ENCODE results near the gene CDK6.

CDK6 gene

DNA sequence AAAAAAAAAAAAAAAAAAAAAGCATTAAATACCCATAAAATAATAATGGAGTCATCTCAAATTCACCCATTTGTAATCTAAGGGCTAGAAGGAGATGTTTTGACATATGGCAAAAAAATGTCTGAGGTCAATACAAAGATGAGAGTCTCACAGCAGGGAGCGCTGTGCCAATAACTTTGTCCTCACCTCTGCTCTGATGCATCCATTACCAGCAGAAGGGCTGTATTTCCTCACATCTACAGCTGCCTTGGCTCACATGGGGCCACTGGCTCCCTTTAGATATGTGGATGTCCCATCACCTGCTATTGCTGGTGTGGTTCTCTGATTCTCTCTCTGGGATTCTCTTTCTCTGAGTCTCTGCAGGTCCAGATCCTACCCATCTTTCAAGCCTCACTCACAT lies 155.9 kb downstream of the CDK6 start:
- TF ChIP-seq POLR2AphosphoS5 (IDR thresholded peaks at IDR 0.05; ENCODE audit: low read depth, low read length) (no peak), POLR2A (IDR thresholded peaks at IDR 0.05; ENCODE audit: low read depth, low read length) (no peak), TAF1 (IDR thresholded peaks at IDR 0.05; ENCODE audit: borderline replicate concordance, low read depth, low read length) (no peak)
- FAIRE-seq (no peak), DNase-seq (ENCODE audit: insufficient read length) (no peak)

DNA sequence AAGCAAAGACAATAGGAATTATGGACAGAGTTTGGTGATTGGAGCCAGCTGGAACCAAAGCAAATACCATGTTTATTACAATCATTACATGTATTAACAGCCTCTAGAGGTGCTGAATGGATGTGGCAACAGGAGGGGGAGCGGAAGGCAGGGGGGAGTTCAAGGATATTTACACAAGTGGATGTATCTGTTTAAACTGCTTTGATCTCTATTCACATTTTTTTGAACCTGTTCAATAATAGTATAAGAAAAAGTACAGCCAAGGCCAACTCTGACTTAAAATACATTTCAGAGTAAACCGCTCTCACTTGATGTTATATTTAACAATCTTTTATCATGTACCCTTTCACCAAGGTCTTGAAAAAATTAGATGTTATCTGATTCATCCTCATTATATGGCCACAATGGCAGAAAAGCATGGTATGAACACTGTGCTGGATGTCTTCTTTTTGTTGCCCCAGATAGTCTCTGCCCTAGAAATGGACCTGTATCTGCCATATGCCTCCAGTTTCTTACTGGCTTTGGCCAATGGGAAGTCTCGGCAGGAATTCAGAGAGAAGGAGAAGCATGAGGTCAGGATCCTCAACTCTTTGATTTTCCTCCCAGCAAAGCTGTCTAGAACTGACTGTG lies 158.0 kb downstream of the CDK6 start:
- TF ChIP-seq POLR2AphosphoS5 (IDR thresholded peaks at IDR 0.05; ENCODE audit: low read depth, low read length) (no peak), POLR2A (IDR thresholded peaks at IDR 0.05; ENCODE audit: low read depth, low read length) (no peak)
- FAIRE-seq (no peak), DNase-seq (ENCODE audit: insufficient read length) (no peak)

DNA sequence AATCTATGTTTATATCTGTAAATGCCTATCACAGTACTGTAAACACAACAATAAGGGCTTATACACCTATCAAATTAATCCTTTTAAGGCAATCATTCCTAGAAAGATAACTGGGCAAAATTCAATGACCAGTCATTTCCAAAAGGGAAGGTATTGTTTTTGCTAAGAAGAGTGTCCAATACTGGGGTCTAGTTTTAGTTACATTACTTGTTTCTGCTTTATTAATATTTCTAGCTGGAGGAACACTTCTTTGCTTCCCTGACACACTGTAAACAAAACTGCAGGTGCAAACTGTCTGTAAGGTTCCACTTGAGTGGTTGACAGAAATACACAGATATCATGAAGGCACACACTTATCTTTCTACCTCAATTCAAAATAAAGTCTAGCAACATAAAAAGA lies 162.0 kb downstream of the CDK6 start:
- no peak for FAIRE-seq
- DNase-seq (ENCODE audit: insufficient read length): no peak

DNA sequence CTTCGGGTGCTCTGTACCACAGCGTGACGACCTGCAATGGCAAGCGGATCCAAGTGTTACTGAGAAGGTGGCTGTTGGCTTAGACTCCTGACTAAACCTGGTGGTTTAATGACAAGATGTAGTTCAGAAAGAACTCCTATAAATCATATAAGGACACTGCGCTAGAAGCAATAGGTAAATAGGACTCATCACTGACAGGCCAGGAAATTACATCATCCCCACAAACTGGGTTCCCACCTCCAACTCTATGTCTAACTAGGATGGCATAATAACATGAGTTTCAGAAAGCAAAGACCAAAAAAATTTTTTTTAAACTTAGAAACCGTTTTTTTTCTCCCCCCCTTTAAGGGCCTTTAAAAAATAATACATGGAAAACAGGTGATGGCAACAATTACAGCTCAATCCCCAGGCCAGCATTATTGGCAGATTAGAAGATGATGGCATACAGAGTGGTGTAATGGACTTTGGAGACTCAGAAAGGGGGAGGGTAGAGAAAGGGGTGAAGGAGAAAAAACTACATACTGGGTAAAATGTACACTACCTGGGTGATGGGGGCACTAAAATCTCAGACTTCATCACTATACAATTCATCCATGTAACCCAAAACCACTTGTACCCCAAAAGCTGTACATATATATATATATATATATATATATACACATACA lies 164.7 kb downstream of the CDK6 start:
- DNase-seq (ENCODE audit: insufficient read length) (no peak), FAIRE-seq (peak; percentile 44)
- no peak for TF ChIP-seq TAF1 (IDR thresholded peaks at IDR 0.05; ENCODE audit: borderline replicate concordance, low read depth, low read length)
- TF ChIP-seq POLR2A (IDR thresholded peaks at IDR 0.05; ENCODE audit: low read depth, low read length): no peak
- TF ChIP-seq POLR2AphosphoS5 (IDR thresholded peaks at IDR 0.05; ENCODE audit: low read depth, low read length): no peak

More for the DNA sequence above, 162.0 kb downstream of the CDK6 start:
- TF ChIP-seq POLR2AphosphoS5 (IDR thresholded peaks at IDR 0.05; ENCODE audit: low read depth, low read length): no peak
- no peak for TF ChIP-seq TAF1 (IDR thresholded peaks at IDR 0.05; ENCODE audit: borderline replicate concordance, low read depth, low read length)
- no peak for TF ChIP-seq POLR2A (IDR thresholded peaks at IDR 0.05; ENCODE audit: low read depth, low read length)

DNA sequence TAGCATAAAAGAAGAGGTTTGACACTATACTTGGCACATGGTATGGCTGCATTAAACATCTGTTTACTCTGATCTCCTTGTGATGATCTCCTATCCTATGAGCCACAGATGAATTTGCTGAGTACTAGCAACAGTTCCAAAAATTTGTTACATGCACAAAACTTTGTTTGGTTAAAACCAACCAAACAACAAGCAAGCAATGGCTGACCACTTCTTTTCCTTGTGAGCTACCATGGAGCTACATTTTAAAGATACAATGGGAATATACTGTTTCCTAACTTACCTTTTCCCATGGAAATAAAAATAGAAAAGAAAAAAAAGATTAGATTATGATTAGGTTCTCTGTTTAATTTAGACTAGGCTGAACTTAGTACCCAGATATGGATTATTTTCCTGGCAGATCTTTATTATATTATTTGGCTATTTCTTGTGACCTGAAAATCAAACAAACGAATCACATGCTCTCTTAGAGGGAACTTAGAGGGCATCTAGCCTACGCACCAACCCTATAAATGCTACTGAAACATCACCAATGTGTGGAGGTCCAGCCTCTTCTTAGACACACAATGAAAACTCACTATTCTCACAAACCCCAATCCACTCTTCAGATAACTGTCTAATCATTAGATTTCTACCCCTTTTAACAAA lies 166.0 kb downstream of the CDK6 start:
- TF ChIP-seq POLR2AphosphoS5 (IDR thresholded peaks at IDR 0.05; ENCODE audit: low read depth, low read length): no peak
- no peak for TF ChIP-seq TAF1 (IDR thresholded peaks at IDR 0.05; ENCODE audit: borderline replicate concordance, low read depth, low read length)
- TF ChIP-seq POLR2A (IDR thresholded peaks at IDR 0.05; ENCODE audit: low read depth, low read length): no peak
- DNase-seq (ENCODE audit: insufficient read length) (no peak), FAIRE-seq (no peak)

DNA sequence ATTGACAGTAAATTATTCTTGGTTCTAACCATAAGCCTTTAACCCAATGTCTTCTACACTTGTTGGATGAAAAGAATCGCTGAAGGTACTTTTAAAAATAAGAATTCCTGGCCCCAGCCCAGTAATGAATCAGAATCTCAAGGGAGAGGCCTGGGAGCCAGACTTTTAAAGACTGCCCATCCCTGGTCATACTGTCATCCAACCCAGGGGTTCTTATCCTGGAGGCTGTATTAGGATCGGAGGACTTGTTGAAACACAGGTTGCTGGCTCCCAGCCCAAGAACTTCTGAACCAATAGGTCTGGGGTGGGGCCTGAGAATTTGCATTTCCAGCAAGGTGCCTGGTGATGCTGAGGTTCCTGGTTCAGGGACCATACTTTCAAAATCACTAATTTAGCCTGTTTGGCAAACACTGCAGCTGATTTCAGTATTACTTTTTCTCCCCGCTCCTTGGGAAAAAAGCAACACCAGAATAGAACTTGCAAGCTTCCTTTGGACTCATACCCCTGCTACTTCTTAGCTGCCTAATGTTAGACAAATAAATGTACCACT lies 166.7 kb downstream of the CDK6 start:
- TF ChIP-seq POLR2A (IDR thresholded peaks at IDR 0.05; ENCODE audit: low read depth, low read length): no peak
- no peak for TF ChIP-seq TAF1 (IDR thresholded peaks at IDR 0.05; ENCODE audit: borderline replicate concordance, low read depth, low read length)
- no peak for TF ChIP-seq POLR2AphosphoS5 (IDR thresholded peaks at IDR 0.05; ENCODE audit: low read depth, low read length)
- DNase-seq (ENCODE audit: insufficient read length): no peak
- no peak for FAIRE-seq

DNA sequence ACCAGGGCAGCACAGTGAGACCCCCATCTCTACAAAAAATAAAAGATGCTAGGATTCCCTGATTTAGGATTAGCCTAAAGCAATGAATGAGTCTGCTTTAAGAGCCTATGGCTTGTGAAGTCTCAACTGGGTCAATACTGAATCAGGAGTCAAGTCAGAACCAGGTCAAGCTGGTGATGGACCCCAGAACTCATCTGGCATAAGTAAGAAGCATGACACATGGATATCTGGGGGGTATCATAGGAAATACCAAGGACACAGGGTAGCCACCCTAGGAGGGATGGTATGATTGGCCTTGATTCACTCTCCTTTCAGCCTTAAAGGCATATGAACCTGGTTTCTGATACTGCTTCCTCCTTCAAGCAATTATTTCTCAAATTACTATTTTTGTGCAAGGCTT lies 167.8 kb downstream of the CDK6 start:
- no peak for TF ChIP-seq POLR2AphosphoS5 (IDR thresholded peaks at IDR 0.05; ENCODE audit: low read depth, low read length)
- no peak for TF ChIP-seq TAF1 (IDR thresholded peaks at IDR 0.05; ENCODE audit: borderline replicate concordance, low read depth, low read length)
- TF ChIP-seq POLR2A (IDR thresholded peaks at IDR 0.05; ENCODE audit: low read depth, low read length): no peak
- DNase-seq (ENCODE audit: insufficient read length) (no peak), FAIRE-seq (no peak)

DNA sequence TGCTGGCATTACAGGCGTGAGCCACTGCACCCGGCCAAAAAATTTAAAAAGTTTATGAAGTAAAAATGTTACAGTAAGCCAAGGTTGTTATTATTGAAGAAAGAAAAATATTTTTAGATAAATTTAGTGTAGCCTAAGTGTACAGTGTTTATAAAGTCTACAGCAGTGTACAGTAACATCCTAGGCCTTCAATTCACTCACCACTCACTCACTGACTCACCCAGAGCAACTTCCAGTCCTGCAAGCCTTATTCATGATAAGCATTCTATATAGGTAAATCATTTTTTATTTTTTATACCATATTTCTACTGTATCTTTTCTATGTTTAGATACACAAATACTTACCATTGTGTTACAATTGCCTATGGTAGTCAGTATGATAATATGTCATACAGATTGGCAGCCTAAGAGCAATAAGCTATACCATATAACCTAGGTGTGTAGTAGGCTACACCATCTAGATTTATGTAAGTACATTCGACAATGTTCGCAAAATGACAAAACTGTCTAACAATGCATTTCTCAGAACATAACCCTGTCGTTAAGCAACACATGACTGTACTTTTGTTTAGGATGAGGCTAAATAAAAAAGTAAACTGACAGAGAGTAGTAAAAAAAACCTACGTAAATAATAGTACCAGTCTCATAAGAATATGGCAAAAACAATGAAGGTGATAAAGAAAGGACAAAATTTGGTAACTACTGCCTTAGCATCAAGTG lies 168.4 kb downstream of the CDK6 start:
- FAIRE-seq: no peak
- TF ChIP-seq TAF1 (IDR thresholded peaks at IDR 0.05; ENCODE audit: borderline replicate concordance, low read depth, low read length): no peak
- TF ChIP-seq POLR2A (IDR thresholded peaks at IDR 0.05; ENCODE audit: low read depth, low read length): no peak
- TF ChIP-seq POLR2AphosphoS5 (IDR thresholded peaks at IDR 0.05; ENCODE audit: low read depth, low read length): no peak
- no peak for DNase-seq (ENCODE audit: insufficient read length)

DNA sequence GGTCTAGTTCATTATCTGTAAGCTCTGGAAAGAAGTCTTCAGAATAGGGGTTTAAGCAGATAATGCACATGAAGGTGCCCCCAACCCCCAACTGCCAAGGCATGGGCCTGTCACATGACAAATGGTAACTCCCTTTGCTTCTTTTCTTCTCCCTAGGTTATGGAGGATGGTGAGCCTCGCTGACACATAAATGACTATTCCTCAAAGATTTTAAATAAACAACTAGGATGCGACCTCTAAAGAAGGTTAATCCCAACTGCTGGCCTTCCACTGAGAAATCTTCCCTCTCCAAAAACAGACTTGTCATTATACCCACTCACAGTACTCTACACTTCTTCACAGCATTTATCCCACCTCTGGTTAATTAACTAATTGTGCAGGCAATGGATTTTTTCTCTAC lies 170.4 kb downstream of the CDK6 start:
- no peak for TF ChIP-seq POLR2AphosphoS5 (IDR thresholded peaks at IDR 0.05; ENCODE audit: low read depth, low read length)
- no peak for TF ChIP-seq TAF1 (IDR thresholded peaks at IDR 0.05; ENCODE audit: borderline replicate concordance, low read depth, low read length)
- TF ChIP-seq POLR2A (IDR thresholded peaks at IDR 0.05; ENCODE audit: low read depth, low read length): no peak
- FAIRE-seq: no peak
- no peak for DNase-seq (ENCODE audit: insufficient read length)

DNA sequence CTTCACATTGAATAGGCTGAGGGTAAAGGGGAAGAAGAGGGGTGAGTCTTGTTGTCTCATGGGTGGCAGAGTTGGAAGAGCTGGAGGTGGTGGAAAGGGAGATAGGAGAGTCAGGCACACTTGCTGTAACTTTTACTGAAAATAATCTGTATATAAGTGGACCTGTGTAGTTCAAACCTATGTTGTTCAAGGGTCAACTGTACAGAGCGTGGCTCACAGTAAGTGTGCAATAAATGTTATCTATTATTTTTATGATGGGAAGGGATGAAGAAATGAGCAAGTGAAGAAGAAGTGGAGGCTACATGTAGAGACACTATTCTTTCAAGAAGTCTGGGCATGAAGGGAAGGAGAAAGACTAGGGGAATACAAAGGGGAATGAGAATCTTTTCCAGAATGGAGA lies 174.7 kb downstream of the CDK6 start:
- no peak for DNase-seq (ENCODE audit: insufficient read length)
- TF ChIP-seq TAF1 (IDR thresholded peaks at IDR 0.05; ENCODE audit: borderline replicate concordance, low read depth, low read length) (no peak), POLR2A (IDR thresholded peaks at IDR 0.05; ENCODE audit: low read depth, low read length) (no peak), POLR2AphosphoS5 (IDR thresholded peaks at IDR 0.05; ENCODE audit: low read depth, low read length) (no peak)
- no peak for FAIRE-seq

DNA sequence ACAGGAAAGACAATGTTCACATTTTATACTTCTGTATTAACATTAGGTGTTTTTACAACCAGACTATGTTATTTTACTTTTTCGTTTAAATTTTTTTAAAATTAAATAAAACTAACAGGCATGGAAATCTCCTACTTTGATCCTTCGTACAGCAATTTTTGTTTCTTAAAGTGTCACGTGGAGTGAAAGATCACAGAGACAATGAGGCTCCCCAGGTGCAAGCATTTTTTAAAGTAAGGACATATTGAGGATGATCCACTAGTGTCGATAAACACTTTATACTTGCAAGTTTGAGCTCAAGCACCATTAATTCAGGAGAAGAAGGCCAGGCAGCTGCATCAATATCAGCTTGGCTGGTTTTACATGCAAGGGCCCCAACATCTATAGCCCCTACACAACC lies 177.7 kb downstream of the CDK6 start:
- FAIRE-seq (no peak), DNase-seq (ENCODE audit: insufficient read length) (no peak)
- TF ChIP-seq TAF1 (IDR thresholded peaks at IDR 0.05; ENCODE audit: borderline replicate concordance, low read depth, low read length) (no peak), POLR2AphosphoS5 (IDR thresholded peaks at IDR 0.05; ENCODE audit: low read depth, low read length) (no peak), POLR2A (IDR thresholded peaks at IDR 0.05; ENCODE audit: low read depth, low read length) (no peak)
